ENCODE results near the gene FBXO33. TPM values are rescaled to one million over a fixed set of nuclear protein-coding genes. Genes with fewer than 3 reads are reported as not detected.

The FBXO33 gene
- polyA plus RNA-seq, 1 donor from 2014 or later, result 32.0 TPM

DNA sequence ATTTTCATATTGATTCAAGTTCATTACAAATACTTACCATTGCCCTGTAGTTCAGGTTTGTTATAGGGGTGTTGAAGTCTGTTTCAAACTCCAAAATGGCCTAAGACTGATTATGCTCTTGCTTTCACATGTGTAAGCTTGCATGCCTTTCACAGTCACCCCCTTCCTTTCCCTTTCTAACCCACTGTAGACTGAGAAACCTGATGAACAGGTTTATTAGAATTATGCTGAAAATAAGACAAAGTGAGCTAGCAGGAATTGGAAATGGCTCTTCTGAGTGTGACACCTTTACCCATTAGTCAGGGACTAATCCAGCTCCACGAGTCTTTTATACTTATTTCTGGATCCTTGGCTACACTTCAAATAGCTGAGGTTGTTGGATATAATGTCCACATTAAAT is 38.9 kb downstream of the FBXO33 start:
- H3K36me3 ChIP-seq (ENCODE audit: insufficient read depth, low read length), result peaks cover 7% of the 10 kb centered on the region
- H3K4me2 ChIP-seq (ENCODE audit: low read length), result no peak overlapping the region
- H3K9me2 ChIP-seq (ENCODE audit: insufficient read depth, low read length), result no peaks in the 10 kb centered on the region
- no peak overlapping the region for H3K4me3 ChIP-seq (ENCODE audit: low read length)
- H3K27ac ChIP-seq (ENCODE audit: low read length), result no peak overlapping the region
- no peak overlapping the region for H2AFZ ChIP-seq (ENCODE audit: low read depth, low read length)
- H3K79me2 ChIP-seq (replicated peaks; ENCODE audit: insufficient read depth, low read length), result no peaks in the 10 kb centered on the region
- TF ChIP-seq SMC3 (conservative IDR thresholded peaks at IDR 0.05; ENCODE audit: poor library complexity) (no peak), EP300 (conservative IDR thresholded peaks at IDR 0.05; ENCODE audit: poor library complexity, severe bottlenecking) (no peak), RAD21 (conservative IDR thresholded peaks at IDR 0.05) (no peak), TAF1 (IDR thresholded peaks at IDR 0.05; ENCODE audit: low read depth) (no peak), MXI1 (conservative IDR thresholded peaks at IDR 0.05; ENCODE audit: poor library complexity, severe bottlenecking) (no peak), EZH2 (IDR thresholded peaks at IDR 0.05; ENCODE audit: borderline replicate concordance, insufficient read depth, low read length, poor library complexity, severe bottlenecking) (no peak), POLR2AphosphoS5 (IDR thresholded peaks at IDR 0.05) (no peak)
- TF ChIP-seq, protein P1, sequence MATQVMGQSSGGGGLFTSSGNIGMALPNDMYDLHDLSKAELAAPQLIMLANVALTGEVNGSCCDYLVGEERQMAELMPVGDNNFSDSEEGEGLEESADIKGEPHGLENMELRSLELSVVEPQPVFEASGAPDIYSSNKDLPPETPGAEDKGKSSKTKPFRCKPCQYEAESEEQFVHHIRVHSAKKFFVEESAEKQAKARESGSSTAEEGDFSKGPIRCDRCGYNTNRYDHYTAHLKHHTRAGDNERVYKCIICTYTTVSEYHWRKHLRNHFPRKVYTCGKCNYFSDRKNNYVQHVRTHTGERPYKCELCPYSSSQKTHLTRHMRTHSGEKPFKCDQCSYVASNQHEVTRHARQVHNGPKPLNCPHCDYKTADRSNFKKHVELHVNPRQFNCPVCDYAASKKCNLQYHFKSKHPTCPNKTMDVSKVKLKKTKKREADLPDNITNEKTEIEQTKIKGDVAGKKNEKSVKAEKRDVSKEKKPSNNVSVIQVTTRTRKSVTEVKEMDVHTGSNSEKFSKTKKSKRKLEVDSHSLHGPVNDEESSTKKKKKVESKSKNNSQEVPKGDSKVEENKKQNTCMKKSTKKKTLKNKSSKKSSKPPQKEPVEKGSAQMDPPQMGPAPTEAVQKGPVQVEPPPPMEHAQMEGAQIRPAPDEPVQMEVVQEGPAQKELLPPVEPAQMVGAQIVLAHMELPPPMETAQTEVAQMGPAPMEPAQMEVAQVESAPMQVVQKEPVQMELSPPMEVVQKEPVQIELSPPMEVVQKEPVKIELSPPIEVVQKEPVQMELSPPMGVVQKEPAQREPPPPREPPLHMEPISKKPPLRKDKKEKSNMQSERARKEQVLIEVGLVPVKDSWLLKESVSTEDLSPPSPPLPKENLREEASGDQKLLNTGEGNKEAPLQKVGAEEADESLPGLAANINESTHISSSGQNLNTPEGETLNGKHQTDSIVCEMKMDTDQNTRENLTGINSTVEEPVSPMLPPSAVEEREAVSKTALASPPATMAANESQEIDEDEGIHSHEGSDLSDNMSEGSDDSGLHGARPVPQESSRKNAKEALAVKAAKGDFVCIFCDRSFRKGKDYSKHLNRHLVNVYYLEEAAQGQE (IDR thresholded peaks at IDR 0.05; ENCODE audit: borderline replicate concordance), result no peak
- TF ChIP-seq, protein P2, sequence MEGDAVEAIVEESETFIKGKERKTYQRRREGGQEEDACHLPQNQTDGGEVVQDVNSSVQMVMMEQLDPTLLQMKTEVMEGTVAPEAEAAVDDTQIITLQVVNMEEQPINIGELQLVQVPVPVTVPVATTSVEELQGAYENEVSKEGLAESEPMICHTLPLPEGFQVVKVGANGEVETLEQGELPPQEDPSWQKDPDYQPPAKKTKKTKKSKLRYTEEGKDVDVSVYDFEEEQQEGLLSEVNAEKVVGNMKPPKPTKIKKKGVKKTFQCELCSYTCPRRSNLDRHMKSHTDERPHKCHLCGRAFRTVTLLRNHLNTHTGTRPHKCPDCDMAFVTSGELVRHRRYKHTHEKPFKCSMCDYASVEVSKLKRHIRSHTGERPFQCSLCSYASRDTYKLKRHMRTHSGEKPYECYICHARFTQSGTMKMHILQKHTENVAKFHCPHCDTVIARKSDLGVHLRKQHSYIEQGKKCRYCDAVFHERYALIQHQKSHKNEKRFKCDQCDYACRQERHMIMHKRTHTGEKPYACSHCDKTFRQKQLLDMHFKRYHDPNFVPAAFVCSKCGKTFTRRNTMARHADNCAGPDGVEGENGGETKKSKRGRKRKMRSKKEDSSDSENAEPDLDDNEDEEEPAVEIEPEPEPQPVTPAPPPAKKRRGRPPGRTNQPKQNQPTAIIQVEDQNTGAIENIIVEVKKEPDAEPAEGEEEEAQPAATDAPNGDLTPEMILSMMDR (IDR thresholded peaks at IDR 0.05; ENCODE audit: poor library complexity, severe bottlenecking), result no peak
- H3K9me3 ChIP-seq (ENCODE audit: low read length), result no peaks in the 10 kb centered on the region
- H4K20me1 ChIP-seq (ENCODE audit: insufficient read depth), result no peaks in the 10 kb centered on the region
- H3K9ac ChIP-seq (ENCODE audit: low read length), result no peak overlapping the region
- H3K27me3 ChIP-seq (ENCODE audit: insufficient read depth, low read depth, low read length), result no peaks in the 10 kb centered on the region
- no peaks in the 10 kb centered on the region for H3F3A ChIP-seq (ENCODE audit: insufficient read depth, low read length, poor library complexity, severe bottlenecking)

DNA sequence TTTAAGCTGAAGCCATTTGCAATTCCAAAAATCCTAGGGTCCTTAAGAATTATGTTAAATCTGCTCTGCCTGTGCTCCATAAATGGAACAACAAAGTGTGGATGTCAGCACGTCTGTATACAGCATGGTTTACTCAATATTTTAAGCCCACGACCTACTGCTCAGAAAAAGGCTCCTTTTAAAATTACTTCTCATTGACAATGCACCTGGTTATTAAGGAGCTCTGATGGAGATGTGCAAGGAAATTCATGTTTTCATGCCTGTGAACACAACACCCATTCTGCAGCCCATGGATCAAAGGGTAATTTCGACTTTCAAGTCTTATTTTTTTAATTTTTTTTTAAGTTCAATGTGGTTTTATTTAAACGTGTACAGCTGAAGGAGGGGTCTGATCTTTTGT is 48.1 kb downstream of the FBXO33 start:
- Histone ChIP-seq H3K27ac (ENCODE audit: low read length) (no peak overlapping the region), H3K4me3 (ENCODE audit: low read length) (no peak overlapping the region), H3K27me3 (ENCODE audit: insufficient read depth, low read depth, low read length) (no peaks in the 10 kb centered on the region), H3K36me3 (ENCODE audit: insufficient read depth, low read length) (no peaks in the 10 kb centered on the region), H3K9me3 (ENCODE audit: low read length) (no peaks in the 10 kb centered on the region), H3F3A (ENCODE audit: insufficient read depth, low read length, poor library complexity, severe bottlenecking) (no peaks in the 10 kb centered on the region), H3K9me2 (ENCODE audit: insufficient read depth, low read length) (no peaks in the 10 kb centered on the region), H4K20me1 (ENCODE audit: insufficient read depth) (no peaks in the 10 kb centered on the region), H3K4me2 (ENCODE audit: low read length) (no peak overlapping the region), H2AFZ (ENCODE audit: low read depth, low read length) (no peak overlapping the region), H3K9ac (ENCODE audit: low read length) (no peak overlapping the region), H3K79me2 (replicated peaks; ENCODE audit: insufficient read depth, low read length) (no peaks in the 10 kb centered on the region)
- no peak for TF ChIP-seq POLR2AphosphoS5 (IDR thresholded peaks at IDR 0.05)
- no peak for TF ChIP-seq EP300 (conservative IDR thresholded peaks at IDR 0.05; ENCODE audit: poor library complexity, severe bottlenecking)
- TF ChIP-seq, protein P1 (IDR thresholded peaks at IDR 0.05; ENCODE audit: borderline replicate concordance), result no peak
- no peak for TF ChIP-seq TAF1 (IDR thresholded peaks at IDR 0.05; ENCODE audit: low read depth)
- no peak for TF ChIP-seq RAD21 (conservative IDR thresholded peaks at IDR 0.05)
- no peak for TF ChIP-seq EZH2 (IDR thresholded peaks at IDR 0.05; ENCODE audit: borderline replicate concordance, insufficient read depth, low read length, poor library complexity, severe bottlenecking)
- TF ChIP-seq MXI1 (conservative IDR thresholded peaks at IDR 0.05; ENCODE audit: poor library complexity, severe bottlenecking), result no peak
- TF ChIP-seq SMC3 (conservative IDR thresholded peaks at IDR 0.05; ENCODE audit: poor library complexity), result no peak
- TF ChIP-seq, protein P2 (IDR thresholded peaks at IDR 0.05; ENCODE audit: poor library complexity, severe bottlenecking), result no peak
